GM21576 (cell line): ENCODE data around the gene EED.

Experiments
- ATAC-seq: cut with Tn5 transposase; IDR thresholded peaks from one replicate; pipeline ENCODE4 v1.9.1; 2021; ENCODE audit warnings: mild to moderate bottlenecking, moderate library complexity; ENCODE audit not compliant: unreplicated experiment

The EED gene

GRCh38 chr11:86246293-86246675, 1.7 kb downstream of the EED start:
- no peak for ATAC-seq

GRCh38 chr11:86247608-86248007, 3.1 kb downstream of the EED start:
- ATAC-seq: no peak

- no peak for ATAC-seq
Measured at GRCh38 chr11:86248609-86249008, 4.1 kb downstream of the EED start.

- no peak for ATAC-seq
Measured at GRCh38 chr11:86249307-86250098, 5.0 kb downstream of the EED start.

GRCh38 chr11:86251345-86251744, 6.8 kb downstream of the EED start:
- peak; percentile 33 for ATAC-seq

GRCh38 chr11:86255896-86256295, 11.3 kb downstream of the EED start:
- ATAC-seq: peak; percentile 93

GRCh38 chr11:86256608-86257007, 12.1 kb downstream of the EED start:
- no peak for ATAC-seq

- no peak for ATAC-seq
Measured at GRCh38 chr11:86257446-86257845, 12.9 kb downstream of the EED start.

- ATAC-seq: no peak
Measured at GRCh38 chr11:86259730-86260129, 15.2 kb downstream of the EED start.

GRCh38 chr11:86261328-86261727, 16.8 kb downstream of the EED start:
- no peak for ATAC-seq

GRCh38 chr11:86262387-86262786, 17.8 kb downstream of the EED start:
- ATAC-seq: no peak

- no peak for ATAC-seq
Measured at GRCh38 chr11:86264649-86265048, 20.1 kb downstream of the EED start.

- no peak for ATAC-seq
Measured at GRCh38 chr11:86265194-86265593, 20.6 kb downstream of the EED start.

GRCh38 chr11:86269645-86270044, 25.1 kb downstream of the EED start:
- no peak for ATAC-seq

- no peak for ATAC-seq
Measured at GRCh38 chr11:86274503-86274902, 29.9 kb downstream of the EED start.

- no peak for ATAC-seq
Measured at GRCh38 chr11:86274999-86275398, 30.4 kb downstream of the EED start.

- no peak for ATAC-seq
Measured at GRCh38 chr11:86275493-86276370, 31.2 kb downstream of the EED start.

- ATAC-seq: no peak
Measured at GRCh38 chr11:86277741-86278140, 33.2 kb downstream of the EED start.

GRCh38 chr11:86278226-86278625, 33.7 kb downstream of the EED start:
- no peak for ATAC-seq

- no peak for ATAC-seq
Measured at GRCh38 chr11:86279747-86280146, 35.2 kb downstream of the EED start.

GRCh38 chr11:86287468-86287796, 42.9 kb downstream of the EED start:
- ATAC-seq: no peak

GRCh38 chr11:86288776-86289507, 44.4 kb downstream of the EED start:
- ATAC-seq: no peak
